RWPE1 (cell line): Measurements from ENCODE around the gene TENT5C.

ENCODE experiments used
- CTCF ChIA-PET: fragments of 350-600 bp; sonication (Branson Sonifier 250); formaldehyde crosslinking; extraction: SDS; loops from one replicate; lab custom pipeline; 2021; lab: Yijun Ruan, JAX
- POLR2A ChIA-PET: fragments of 400-600 bp; formaldehyde crosslinking; extraction: SDS; loops from one replicate; lab custom pipeline; 2020; ENCODE audit warnings: antibody characterized with exemption; ENCODE audit not compliant: low non-redundant PET; lab: Yijun Ruan, JAX
- DNase-seq: peaks from one replicate; pipeline ENCODE4 v3.0.0; 2012; ENCODE audit warnings: low spot score
- H3K27ac ChIP-seq: fragments of 450-650 bp; 2 replicates; pipeline ENCODE4 v1.5.1; 2017
- CTCF ChIP-seq: fragments of 450-650 bp; conservative IDR thresholded peaks from 2 replicates; pipeline ENCODE4 v1.5.1; 2017; ENCODE audit warnings: low read depth, mild to moderate bottlenecking

The TENT5C gene

GRCh38 chr1:117570988-117571409 lies 34.8 kb upstream of the TENT5C start:
- DNase-seq = peak; percentile 10
- ChIA-PET CTCF (no interaction called here), POLR2A (no interaction called here)
- no peak overlapping the region for H3K27ac ChIP-seq
- no peak for TF ChIP-seq CTCF

- POLR2A ChIA-PET = no interaction called here
- CTCF ChIA-PET = no interaction called here
- no peak for TF ChIP-seq CTCF
Measured at GRCh38 chr1:117571496-117571895, 34.4 kb upstream of the TENT5C start.

GRCh38 chr1:117572546-117572945 lies 33.3 kb upstream of the TENT5C start:
- ChIA-PET CTCF (no interaction called here), POLR2A (no interaction called here)
- no peak overlapping the region for H3K27ac ChIP-seq
- no peak for TF ChIP-seq CTCF
- DNase-seq = no peak

More at GRCh38 chr1:117571496-117571895, 34.4 kb upstream of the TENT5C start:
- DNase-seq = no peak
- H3K27ac ChIP-seq = no peak overlapping the region

GRCh38 chr1:117573386-117574023 lies 32.3 kb upstream of the TENT5C start:
- no peak for TF ChIP-seq CTCF
- ChIA-PET POLR2A (no interaction called here), CTCF (no interaction called here)
- DNase-seq = no peak
- no peak overlapping the region for H3K27ac ChIP-seq

- ChIA-PET POLR2A (no interaction called here), CTCF (no interaction called here)
- no peak for DNase-seq
- TF ChIP-seq CTCF = no peak
- H3K27ac ChIP-seq = no peak overlapping the region
Measured at GRCh38 chr1:117574161-117574835, 31.6 kb upstream of the TENT5C start.

GRCh38 chr1:117575586-117576225 lies 30.1 kb upstream of the TENT5C start:
- TF ChIP-seq CTCF = no peak
- H3K27ac ChIP-seq = no peak overlapping the region
- CTCF ChIA-PET = interaction anchor here (0.9 kb wide), 1 partner anchor 41 kb away, joined by 3 read pairs; no protein-coding TSS in a partner anchor
- POLR2A ChIA-PET = no interaction called here
- no peak for DNase-seq
